H1 (cell line): Measurements from ENCODE around the gene RIPOR3. TPM values are rescaled to one million over a fixed set of nuclear protein-coding genes. Genes with fewer than 3 reads are reported as not detected.

Experiments
- CTCF ChIA-PET: fragments of 300-600 bp; sonication (Branson Sonifier 250); formaldehyde crosslinking; loops from one replicate; lab custom pipeline; 2021; ENCODE audit not compliant: partially characterized antibody; lab: Charles Lee
- POLR2A ChIA-PET: fragments of 300-600 bp; sonication (Branson Sonifier 250); formaldehyde crosslinking; loops from one replicate; lab custom pipeline; 2021; ENCODE audit warnings: inconsistent platforms; ENCODE audit not compliant: partially characterized antibody; lab: Charles Lee
- DNase-seq, 2 experiments: peaks; one replicate each; pipeline versions ENCODE4 v3.0.0 to v3.0.0-alpha.2; 2010 to 2022; ENCODE audit warnings: low spot score in 2 of 2, low read depth in 1 of 2, mixed read lengths in 1 of 2
- FAIRE-seq: peaks from 2 replicates; lab custom pipeline; 2011; peaks lifted over from hg19 to GRCh38; lab: Jason Lieb, UNC
- H2AFZ ChIP-seq: 2 replicates; pipeline ENCODE4 v1.8.1; 2012; ENCODE audit warnings: low read length, inconsistent platforms
- H2AK5ac ChIP-seq: 2 replicates; pipeline ENCODE4 v1.6.1; 2013; ENCODE audit warnings: low read depth, low read length
- H2BK120ac ChIP-seq: replicated peaks from 2 replicates; pipeline ENCODE3; 2013; ENCODE audit warnings: low read depth, low read length, inconsistent platforms
- H2BK12ac ChIP-seq: 2 replicates; pipeline ENCODE4 v1.6.1; 2013; ENCODE audit warnings: low read depth, low read length
- H2BK15ac ChIP-seq: 2 replicates; pipeline ENCODE4 v1.6.1; 2013; ENCODE audit warnings: low read length
- H2BK20ac ChIP-seq: 2 replicates; pipeline ENCODE4 v1.6.1; 2013; ENCODE audit warnings: low read length
- H2BK5ac ChIP-seq: 2 replicates; pipeline ENCODE4 v1.6.1; 2013; ENCODE audit warnings: low read depth, low read length
- H3K14ac ChIP-seq: 2 replicates; pipeline ENCODE4 v1.6.1; 2013; ENCODE audit warnings: inconsistent platforms; ENCODE audit not compliant: insufficient read length
- H3K18ac ChIP-seq: 2 replicates; pipeline ENCODE4 v1.6.1; 2013; ENCODE audit warnings: low read length; ENCODE audit errors: extremely low read depth
- H3K23ac ChIP-seq: 2 replicates; pipeline ENCODE4 v1.6.1; 2013; ENCODE audit warnings: inconsistent platforms; ENCODE audit not compliant: insufficient read length
- H3K23me2 ChIP-seq: 2 replicates; pipeline ENCODE4 v1.6.1; 2013; ENCODE audit warnings: low read depth, low read length
- H3K27ac ChIP-seq: 2 replicates; pipeline ENCODE4 v1.6.1; 2011; ENCODE audit warnings: low read depth, low read length, inconsistent platforms
- H3K27me3 ChIP-seq, 4 experiments: replicated peaks in 1 of 4; 1 replicate in 1 of 4; 2 replicates in 3 of 4; pipeline versions ENCODE4 v1.6.1 to v1.8.1; 2011 to 2013; ENCODE audit warnings: low read length in 3 of 4, mild to moderate bottlenecking in 3 of 4, inconsistent platforms in 2 of 4, mixed read lengths in 2 of 4, moderate library complexity in 1 of 4; ENCODE audit not compliant: control insufficient read depth in 3 of 4, insufficient read depth in 3 of 4; ENCODE audit errors: extremely low read depth in 1 of 4
- H3K36me3 ChIP-seq, 4 experiments: 2 replicates each; pipeline versions ENCODE4 v1.6.1 to v1.8.1; 2011 to 2013; ENCODE audit warnings: mild to moderate bottlenecking in 4 of 4, low read length in 3 of 4, moderate library complexity in 2 of 4, control low read depth in 1 of 4, inconsistent platforms in 1 of 4; ENCODE audit not compliant: insufficient read depth in 4 of 4, control insufficient read depth in 2 of 4
- H3K4ac ChIP-seq: replicated peaks from 2 replicates; pipeline ENCODE3; 2013; ENCODE audit warnings: low read length, low read depth, mixed read lengths, inconsistent platforms; ENCODE audit not compliant: insufficient read length
- H3K4me1 ChIP-seq, 4 experiments: replicated peaks in 1 of 4; 1 replicate in 1 of 4; 2 replicates in 3 of 4; pipeline versions ENCODE4 v1.6.1 to v1.8.1; 2011 to 2013; ENCODE audit warnings: low read length in 3 of 4, inconsistent platforms in 2 of 4, mixed read lengths in 1 of 4; ENCODE audit not compliant: insufficient read depth in 4 of 4, control insufficient read depth in 3 of 4
- H3K4me2 ChIP-seq, 2 experiments: 2 replicates each; pipeline versions ENCODE4 v1.6.1 to v1.8.1; 2011 to 2013; ENCODE audit warnings: low read depth in 2 of 2, low read length in 2 of 2, control low read depth in 1 of 2, inconsistent platforms in 1 of 2, mild to moderate bottlenecking in 1 of 2; ENCODE audit not compliant: insufficient read depth in 1 of 2
- H3K4me3 ChIP-seq, 4 experiments: fragments of 200-600, 300-600 bp in 1 of 4; sonication (generic), shearing (Covaris generic), sonication (Bioruptor Twin) in 1 of 4; 2 replicates each; pipeline versions ENCODE4 v1.5.1 to v1.8.1; 2011 to 2016; ENCODE audit warnings: low read length in 4 of 4, low read depth in 3 of 4, control low read depth in 2 of 4, inconsistent platforms in 2 of 4, mild to moderate bottlenecking in 2 of 4, mixed read lengths in 1 of 4, moderate library complexity in 1 of 4; ENCODE audit not compliant: insufficient read depth in 2 of 4; ENCODE audit errors: extremely low read depth in 1 of 4
- H3K56ac ChIP-seq: replicated peaks from 2 replicates; pipeline ENCODE3; 2013; ENCODE audit warnings: low read depth, mild to moderate bottlenecking, mixed read lengths, low read length, inconsistent platforms; ENCODE audit not compliant: insufficient read length
- H3K79me1 ChIP-seq: 2 replicates; pipeline ENCODE4 v1.6.1; 2013; ENCODE audit warnings: low read depth, low read length, control low read depth
- H3K79me2 ChIP-seq, 2 experiments: 2 replicates each; pipeline versions ENCODE4 v1.6.1 to v1.8.1; 2012 to 2013; ENCODE audit warnings: low read length in 2 of 2, mild to moderate bottlenecking in 2 of 2, inconsistent platforms in 1 of 2; ENCODE audit not compliant: insufficient read depth in 2 of 2, control insufficient read depth in 1 of 2
- H3K9ac ChIP-seq, 4 experiments: replicated peaks in 1 of 4; 1 replicate in 1 of 4; 2 replicates in 3 of 4; pipeline versions ENCODE4 v1.6.1 to v1.8.1; 2011 to 2013; ENCODE audit warnings: low read depth in 3 of 4, low read length in 3 of 4, control low read depth in 2 of 4, mild to moderate bottlenecking in 2 of 4, moderate library complexity in 2 of 4, inconsistent platforms in 1 of 4; ENCODE audit errors: extremely low read depth in 1 of 4
- H3K9me3 ChIP-seq, 2 experiments: 2 replicates each; pipeline versions ENCODE4 v1.6.1 to v1.8.1; 2012 to 2013; ENCODE audit warnings: mild to moderate bottlenecking in 2 of 2, moderate library complexity in 2 of 2, control low read depth in 1 of 2, inconsistent platforms in 1 of 2, low read depth in 1 of 2, low read length in 1 of 2, mixed read lengths in 1 of 2; ENCODE audit not compliant: insufficient read depth in 2 of 2
- H4K20me1 ChIP-seq, 2 experiments: replicated peaks in 1 of 2; 2 replicates each; pipeline versions ENCODE3 to v1.8.1; 2011 to 2013; ENCODE audit warnings: inconsistent platforms in 2 of 2, low read length in 2 of 2, mild to moderate bottlenecking in 1 of 2; ENCODE audit not compliant: insufficient read depth in 2 of 2, control insufficient read depth in 1 of 2
- H4K5ac ChIP-seq: 2 replicates; pipeline ENCODE4 v1.6.1; 2013; ENCODE audit warnings: low read length, low read depth, mixed read lengths, inconsistent platforms; ENCODE audit not compliant: insufficient read length
- H4K8ac ChIP-seq: 2 replicates; pipeline ENCODE4 v1.8.0; 2013; ENCODE audit warnings: mild to moderate bottlenecking, moderate library complexity, low read length, inconsistent platforms; ENCODE audit not compliant: insufficient read depth; ENCODE audit errors: extremely low read depth
- H4K91ac ChIP-seq: replicated peaks from 2 replicates; pipeline ENCODE3; 2013; ENCODE audit warnings: low read length, mixed read lengths, inconsistent platforms; ENCODE audit not compliant: insufficient read length
- CTBP2 ChIP-seq: IDR thresholded peaks from 2 replicates; pipeline ENCODE4 v1.7.0; 2011; ENCODE audit warnings: borderline replicate concordance, mild to moderate bottlenecking, moderate library complexity, mixed read lengths, low read length; ENCODE audit not compliant: insufficient read depth, insufficient read length
- YY1 ChIP-seq: IDR thresholded peaks from 2 replicates; pipeline ENCODE4 v1.6.1; 2011; ENCODE audit warnings: low read depth, mild to moderate bottlenecking, low read length
- WGBS, 2 experiments: shearing (Covaris generic) in 1 of 2; methylation state at CpG; one replicate each; pipeline versions ENCODE4 v1.1.6 to v1.1.7; 2013 to 2015; ENCODE audit warnings: low lambda C conversion rate in 2 of 2, mixed read lengths in 2 of 2, inconsistent platforms in 1 of 2, low coverage in 1 of 2, missing lambda C conversion rate in 1 of 2; ENCODE audit not compliant: insufficient replicate concordance in 2 of 2, insufficient coverage in 1 of 2, insufficient read length in 1 of 2; ENCODE audit errors: extremely low coverage in 1 of 2, missing lambda C conversion rate in 1 of 2; 5-methylcytosine and 5-hydroxymethylcytosine counted together
- polyA plus RNA-seq, 7 experiments: library from polyadenylated mRNA; depleted of rRNA in 3 of 7; stranded (reverse) in 5 of 7; unstranded in 2 of 7; fragments of >200 nt in 5 of 7; fragments of 200-250 nt in 2 of 7; gene quantifications; 1 replicate in 5 of 7; 2 replicates in 1 of 7; 4 replicates in 1 of 7; pipeline versions ENCODE4 v1.2.1 to v1.2.3, GENCODE V29; 2011 to 2013; ENCODE audit warnings: missing spikeins in 2 of 7, mixed read lengths in 2 of 7
- total RNA-seq: library from RNA; stranded (reverse); fragmentation: NEBNext Ultra II Directional; extraction: Animal tissue kit (Norgen Biotek cat#: 25700); gene quantifications from 2 replicates; pipeline ENCODE4 v1.2.1, GENCODE V29; 2021
- TF ChIP-seq, protein P1 (sequence below), 3 experiments: IDR thresholded peaks; 1 replicate in 2 of 3; 2 replicates in 1 of 3; pipeline versions ENCODE4 v1.5.1 to v1.6.1; 2011; ENCODE audit warnings: low read length in 3 of 3, mild to moderate bottlenecking in 3 of 3, inconsistent platforms in 2 of 3, low read depth in 1 of 3, moderate library complexity in 1 of 3; ENCODE audit not compliant: insufficient read depth in 1 of 3; ENCODE audit errors: control extremely low read depth in 1 of 3

RIPOR3 gene
- total and polyA plus RNA-seq, 2 of the 8 experiments (the other 6 are each of a cell fraction or from before 2014, with no cell fraction given), result 3.6 to 4.5 TPM

DNA sequence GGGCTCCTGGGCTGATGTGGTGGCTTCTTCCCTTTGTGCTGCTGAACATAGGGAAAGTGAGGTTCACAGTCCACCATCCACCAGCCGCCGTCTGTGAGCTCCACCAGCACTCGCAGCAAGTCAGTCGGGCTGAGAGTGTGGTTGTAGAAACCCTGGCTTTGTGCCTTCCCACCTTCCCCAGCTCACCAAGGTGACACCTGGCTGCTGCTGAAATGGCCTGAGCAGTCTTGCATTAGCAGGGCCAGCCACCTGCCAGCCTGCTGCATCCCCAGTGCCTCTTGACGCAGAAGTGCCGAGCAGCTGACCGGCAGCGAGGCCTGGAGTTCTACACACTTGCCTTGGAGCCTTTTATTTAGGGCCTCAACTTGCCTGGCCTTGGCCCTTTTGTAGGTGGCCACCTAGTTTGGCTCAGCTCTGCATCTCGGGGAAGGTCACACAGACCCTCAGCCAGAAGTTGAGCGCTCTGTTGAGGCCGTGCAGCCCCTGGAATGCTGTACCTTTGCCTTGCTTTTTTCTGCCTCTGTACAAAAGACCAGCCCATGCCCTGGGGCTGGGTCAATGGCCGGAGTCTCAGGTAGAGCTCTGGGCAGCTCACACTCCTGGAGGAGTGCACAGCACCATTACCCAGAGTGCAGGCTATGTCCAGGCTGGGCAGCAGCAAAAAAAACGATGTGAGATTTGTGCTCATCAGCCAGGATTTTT lies 104.7 kb downstream of the RIPOR3 start:
- POLR2A ChIA-PET, result interaction anchor here (0.7 kb wide), 1 partner anchor 131 kb away, joined by 3 read pairs; no protein-coding TSS in a partner anchor
- no peak overlapping the region for H3K4ac ChIP-seq
- H4K8ac ChIP-seq, result no peak overlapping the region
- TF ChIP-seq, protein P1, sequence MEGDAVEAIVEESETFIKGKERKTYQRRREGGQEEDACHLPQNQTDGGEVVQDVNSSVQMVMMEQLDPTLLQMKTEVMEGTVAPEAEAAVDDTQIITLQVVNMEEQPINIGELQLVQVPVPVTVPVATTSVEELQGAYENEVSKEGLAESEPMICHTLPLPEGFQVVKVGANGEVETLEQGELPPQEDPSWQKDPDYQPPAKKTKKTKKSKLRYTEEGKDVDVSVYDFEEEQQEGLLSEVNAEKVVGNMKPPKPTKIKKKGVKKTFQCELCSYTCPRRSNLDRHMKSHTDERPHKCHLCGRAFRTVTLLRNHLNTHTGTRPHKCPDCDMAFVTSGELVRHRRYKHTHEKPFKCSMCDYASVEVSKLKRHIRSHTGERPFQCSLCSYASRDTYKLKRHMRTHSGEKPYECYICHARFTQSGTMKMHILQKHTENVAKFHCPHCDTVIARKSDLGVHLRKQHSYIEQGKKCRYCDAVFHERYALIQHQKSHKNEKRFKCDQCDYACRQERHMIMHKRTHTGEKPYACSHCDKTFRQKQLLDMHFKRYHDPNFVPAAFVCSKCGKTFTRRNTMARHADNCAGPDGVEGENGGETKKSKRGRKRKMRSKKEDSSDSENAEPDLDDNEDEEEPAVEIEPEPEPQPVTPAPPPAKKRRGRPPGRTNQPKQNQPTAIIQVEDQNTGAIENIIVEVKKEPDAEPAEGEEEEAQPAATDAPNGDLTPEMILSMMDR (IDR thresholded peaks at IDR 0.05; ENCODE audit: control extremely low read depth in 1 of 3, insufficient read depth in 1 of 3, low read depth in 1 of 3, low read length in 3 of 3), result no peak
- TF ChIP-seq CTBP2, result no peak
- no peak for TF ChIP-seq YY1

More for the DNA sequence above, 104.7 kb downstream of the RIPOR3 start:
- FAIRE-seq (no peak), DNase-seq (no peak)
- H3K14ac ChIP-seq, result no peak overlapping the region
- no peak overlapping the region for H3K27ac ChIP-seq
- H3K27me3 ChIP-seq, result no peaks in the 10 kb centered on the region
- 90% methylated on average over 13 of the region's 13 CpGs; no CpG with 5 or more reads in 1 of the 2 experiments for WGBS, 2 experiments
- no peak overlapping the region for H2BK15ac ChIP-seq
- H3K23ac ChIP-seq, result no peak overlapping the region
- H3K4me3 ChIP-seq, result no peak overlapping the region
- no peak overlapping the region for H2AFZ ChIP-seq
- no peak overlapping the region for H3K18ac ChIP-seq
- no peak overlapping the region for H3K56ac ChIP-seq
- H2BK12ac ChIP-seq, result no peak overlapping the region
- no peak overlapping the region for H4K91ac ChIP-seq
- H3K36me3 ChIP-seq, result peaks cover 0 to 14% (median 6%) of the 10 kb centered on the region in 4 experiments; a peak in 5 of 8 replicates
- H4K5ac ChIP-seq, result no peak overlapping the region
- H3K4me2 ChIP-seq, result no peak overlapping the region
- no peaks in the 10 kb centered on the region for H3K9me3 ChIP-seq
- no peaks in the 10 kb centered on the region; the same call in 1 of the 2 replicates for H3K23me2 ChIP-seq
- no peaks in the 10 kb centered on the region for H3K79me2 ChIP-seq
- no peak overlapping the region for H2BK20ac ChIP-seq
- peaks cover 0 to 2% of the 10 kb centered on the region in 2 experiments for H4K20me1 ChIP-seq
- no peaks in the 10 kb centered on the region for H3K79me1 ChIP-seq
- H2BK120ac ChIP-seq, result no peak overlapping the region
- H2AK5ac ChIP-seq, result no peak overlapping the region
- CTCF ChIA-PET, result interaction anchor here (1.0 to 5.1 kb wide), 12 partner anchors 10 to 138 kb away, joined by 3 to 36 read pairs (median 6); no protein-coding TSS in a partner anchor
- no peak overlapping the region for H2BK5ac ChIP-seq
- H3K9ac ChIP-seq, result no peak overlapping the region
- H3K4me1 ChIP-seq, result no peaks in the 10 kb centered on the region
